Subcutaneous adipose tissue (tissue), 4 donors: Measurements from ENCODE around the gene PRR15. TPM values are rescaled to one million over a fixed set of nuclear protein-coding genes. Genes with fewer than 3 reads are reported as not detected.

Experiments used
- total RNA-seq, 4 donors: library from RNA; depleted of rRNA; stranded (reverse); fragments of >200 nt; gene quantifications; one replicate each; pipeline ENCODE4 v1.1.0, GENCODE V29; 2016
- TF ChIP-seq, protein P1 (sequence below): fragments of 450-650 bp; IDR thresholded peaks from one replicate; pipeline ENCODE4 v1.5.1; 2016; ENCODE audit warnings: low read depth, mild to moderate bottlenecking, control low read depth, antibody characterized with exemption, moderate library complexity

The PRR15 gene
- total RNA-seq, 4 donors from 2014 or later: 0.34 to 0.88 (median 0.38) TPM; not detected in 1

DNA sequence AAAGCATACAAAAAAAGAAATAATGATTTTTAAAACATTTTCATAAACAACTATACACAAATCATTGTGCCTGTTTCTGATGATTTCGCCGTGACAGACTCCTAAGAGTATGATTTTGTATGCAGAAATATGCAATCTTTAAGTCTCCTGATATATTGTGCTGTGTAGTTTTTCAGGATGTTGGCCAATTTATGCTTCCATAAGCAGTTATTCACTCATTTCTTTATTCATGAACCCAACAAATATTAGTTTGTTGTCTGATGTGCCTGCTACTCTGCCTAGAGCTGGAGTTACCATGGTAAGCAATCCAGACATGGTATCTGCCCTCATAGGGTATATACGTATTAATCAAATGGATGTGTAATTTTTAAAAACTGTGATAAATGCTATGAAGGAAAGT, 40.4 kb downstream of the PRR15 start:
- TF ChIP-seq, protein P1, sequence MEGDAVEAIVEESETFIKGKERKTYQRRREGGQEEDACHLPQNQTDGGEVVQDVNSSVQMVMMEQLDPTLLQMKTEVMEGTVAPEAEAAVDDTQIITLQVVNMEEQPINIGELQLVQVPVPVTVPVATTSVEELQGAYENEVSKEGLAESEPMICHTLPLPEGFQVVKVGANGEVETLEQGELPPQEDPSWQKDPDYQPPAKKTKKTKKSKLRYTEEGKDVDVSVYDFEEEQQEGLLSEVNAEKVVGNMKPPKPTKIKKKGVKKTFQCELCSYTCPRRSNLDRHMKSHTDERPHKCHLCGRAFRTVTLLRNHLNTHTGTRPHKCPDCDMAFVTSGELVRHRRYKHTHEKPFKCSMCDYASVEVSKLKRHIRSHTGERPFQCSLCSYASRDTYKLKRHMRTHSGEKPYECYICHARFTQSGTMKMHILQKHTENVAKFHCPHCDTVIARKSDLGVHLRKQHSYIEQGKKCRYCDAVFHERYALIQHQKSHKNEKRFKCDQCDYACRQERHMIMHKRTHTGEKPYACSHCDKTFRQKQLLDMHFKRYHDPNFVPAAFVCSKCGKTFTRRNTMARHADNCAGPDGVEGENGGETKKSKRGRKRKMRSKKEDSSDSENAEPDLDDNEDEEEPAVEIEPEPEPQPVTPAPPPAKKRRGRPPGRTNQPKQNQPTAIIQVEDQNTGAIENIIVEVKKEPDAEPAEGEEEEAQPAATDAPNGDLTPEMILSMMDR: no peak

DNA sequence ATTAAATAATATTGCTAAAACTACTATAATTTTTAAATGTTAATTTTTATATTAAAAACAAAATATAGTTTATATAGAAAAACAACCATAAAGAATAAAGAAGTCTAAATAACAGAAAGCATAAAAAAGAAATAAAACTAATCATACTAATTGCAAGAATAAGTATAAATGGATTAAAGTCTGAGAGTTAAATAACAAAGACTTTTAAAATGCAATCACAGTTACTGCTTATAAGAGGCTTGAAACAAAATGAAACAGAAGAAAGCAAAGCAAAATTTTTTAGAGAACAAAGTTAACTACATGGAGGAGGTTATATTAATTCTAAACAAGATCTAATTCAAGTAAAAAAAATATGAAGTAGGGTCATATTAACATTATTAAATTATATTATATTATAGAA, 41.1 kb downstream of the PRR15 start:
- TF ChIP-seq, protein P1: no peak

- TF ChIP-seq, protein P1: no peak
Observed at GRCh38 chr7:29605671-29606070, 42.0 kb downstream of the PRR15 start.

DNA sequence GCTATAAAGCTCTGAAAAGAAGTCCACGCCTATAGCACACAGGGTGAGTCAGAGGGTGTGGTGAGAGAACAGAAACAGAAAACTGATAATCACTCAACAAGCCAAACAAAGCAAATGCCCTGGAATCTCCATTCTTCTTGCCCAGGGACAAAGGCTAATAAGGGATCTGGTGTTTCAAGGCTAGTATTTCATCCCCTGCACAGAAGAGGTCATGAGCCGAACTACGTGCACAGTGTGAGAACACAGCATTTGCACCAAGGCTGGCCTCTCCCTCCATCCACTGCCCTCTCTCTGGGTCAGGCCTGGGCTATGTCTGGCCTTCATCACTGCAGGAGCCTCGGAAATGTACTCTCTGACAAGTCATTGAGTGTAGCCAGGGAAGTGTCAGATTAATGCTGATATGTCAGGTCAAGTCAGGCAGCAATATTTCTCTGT, 42.7 kb downstream of the PRR15 start:
- TF ChIP-seq, protein P1: no peak

- TF ChIP-seq, protein P1: no peak
Observed at GRCh38 chr7:29606830-29607229, 43.2 kb downstream of the PRR15 start.

DNA sequence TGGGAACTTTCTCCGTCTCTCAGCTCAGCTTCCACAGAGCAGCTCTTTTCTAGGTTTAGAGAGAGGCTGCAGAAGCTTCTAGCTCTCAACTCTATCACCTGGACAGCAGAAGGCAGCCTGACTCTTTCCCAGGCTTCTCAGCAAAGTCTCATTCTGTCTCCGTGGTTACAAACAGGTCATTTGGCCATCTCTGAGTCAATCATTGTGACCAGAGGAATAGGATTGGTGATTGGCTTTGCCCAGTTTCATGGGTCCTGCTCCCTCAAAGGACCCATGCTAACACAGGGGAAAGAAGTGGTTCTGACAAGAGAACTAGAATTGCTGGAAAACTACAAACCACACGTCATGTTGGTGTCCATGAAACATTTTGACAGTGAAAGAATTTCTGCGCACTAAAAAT, 43.6 kb downstream of the PRR15 start:
- TF ChIP-seq, protein P1: no peak

DNA sequence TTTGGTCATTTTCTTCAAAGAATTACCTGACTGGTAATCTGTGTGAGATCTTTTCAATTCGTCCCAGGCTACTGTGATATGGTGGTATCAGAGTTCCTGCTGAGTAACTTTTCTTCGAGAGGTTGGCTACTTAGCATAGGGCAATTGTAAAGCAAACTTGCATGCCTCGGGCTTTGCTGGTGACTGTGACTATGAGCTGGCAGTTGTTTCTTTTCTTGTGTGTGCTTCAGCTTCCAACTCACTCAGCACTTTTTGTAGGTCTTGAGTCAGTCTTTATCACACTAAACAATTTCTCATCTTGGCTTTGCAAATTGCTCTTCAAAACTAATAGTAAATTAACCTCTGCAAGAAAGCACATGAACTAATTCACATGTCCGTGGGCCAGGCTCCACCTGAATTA, 44.3 kb downstream of the PRR15 start:
- TF ChIP-seq, protein P1: no peak
